Activated CD4-positive, alpha-beta T cell treated with anti-CD3 and anti-CD28 coated beads, Interleukin-10, Interleukin-2, amounts not matched to agents 100 ng/mL and 50 ng/mL, durations not matched to agents 16 hours and 8 hours (primary cell): Measurements from ENCODE around the gene KAT6B.

ENCODE experiments used
- DNase-seq: peaks from one replicate; pipeline ENCODE4 v3.0.0-alpha.2; 2020

KAT6B gene

DNA sequence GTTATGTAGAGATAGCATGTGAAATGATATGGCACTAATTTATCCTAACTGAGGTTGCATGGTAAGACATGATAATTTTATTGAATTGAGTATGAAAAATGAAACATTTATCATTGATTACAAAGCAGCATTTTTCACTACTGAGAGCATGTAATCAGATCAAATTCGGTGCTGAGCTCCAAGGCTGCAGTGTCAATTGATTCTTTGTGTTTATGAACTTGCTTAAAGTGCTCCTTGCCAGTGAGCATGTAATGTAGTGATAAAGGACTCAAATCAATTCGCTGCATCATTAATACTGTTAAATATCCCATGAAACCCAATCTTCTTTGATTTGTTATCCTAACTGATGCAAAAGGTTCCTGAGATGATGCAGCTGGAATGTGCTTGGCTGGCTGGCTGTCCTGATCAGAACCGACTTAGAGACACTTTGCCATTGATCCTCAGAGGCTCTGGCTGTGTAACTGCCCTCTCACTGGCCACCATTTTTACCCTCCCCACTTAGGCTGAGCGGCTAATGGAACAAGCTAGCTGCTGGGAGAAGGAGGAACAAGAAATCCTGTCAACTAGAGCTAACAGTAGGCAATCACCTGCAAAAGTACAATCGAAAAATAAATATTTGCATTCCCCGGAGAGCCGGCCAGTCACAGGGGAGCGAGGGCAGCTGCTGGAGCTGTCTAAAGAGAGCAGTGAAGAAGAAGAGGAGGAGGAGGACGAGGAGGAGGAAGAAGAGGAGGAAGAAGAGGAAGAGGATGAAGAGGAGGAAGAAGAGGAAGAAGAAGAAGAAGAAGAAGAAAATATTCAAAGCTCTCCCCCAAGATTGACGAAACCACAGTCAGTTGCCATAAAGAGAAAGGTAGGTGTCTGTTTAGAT is 195.2 kb downstream of the KAT6B start:
- no peak for DNase-seq

DNA sequence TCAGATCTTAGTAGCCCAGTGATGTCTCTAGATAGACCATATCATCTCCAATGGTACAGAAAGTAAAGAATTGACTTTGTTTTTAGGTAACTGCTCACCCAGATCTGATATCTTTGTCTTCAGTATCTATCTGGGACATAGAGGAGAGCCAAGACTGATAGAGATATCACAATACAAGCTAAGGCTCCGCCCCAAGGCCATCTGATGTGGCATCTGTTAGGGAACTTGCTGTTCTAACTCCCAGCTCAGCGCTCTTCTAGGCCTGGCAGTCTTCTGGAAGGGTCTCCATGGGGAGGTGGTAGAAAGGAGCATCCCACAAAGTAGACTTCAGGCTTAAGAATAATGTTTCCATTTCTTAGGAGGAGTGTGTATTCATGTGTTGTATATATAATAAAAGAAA is 196.7 kb downstream of the KAT6B start:
- DNase-seq, result no peak

DNA sequence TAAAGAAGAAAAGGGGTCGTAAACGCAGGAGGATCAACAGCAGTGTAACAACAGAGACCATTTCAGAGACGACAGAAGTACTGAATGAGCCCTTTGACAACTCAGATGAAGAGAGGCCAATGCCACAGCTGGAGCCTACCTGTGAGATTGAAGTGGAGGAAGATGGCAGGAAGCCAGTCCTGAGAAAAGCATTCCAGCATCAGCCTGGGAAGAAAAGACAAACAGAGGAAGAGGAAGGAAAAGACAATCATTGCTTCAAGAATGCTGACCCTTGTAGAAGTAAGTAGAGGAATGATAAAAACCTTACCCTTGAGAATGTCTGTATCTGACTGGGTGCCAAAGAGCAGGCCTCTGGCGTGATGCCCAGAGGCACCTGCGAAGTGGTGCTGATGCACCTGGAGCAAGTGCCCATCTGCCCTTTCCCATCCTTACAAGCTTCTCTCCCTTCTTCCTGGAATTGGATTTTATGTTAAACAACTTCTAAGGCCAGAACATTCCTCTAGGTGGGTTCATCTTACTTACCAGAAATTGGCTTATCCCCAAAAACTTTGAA is 198.6 kb downstream of the KAT6B start:
- DNase-seq, result no peak

DNA sequence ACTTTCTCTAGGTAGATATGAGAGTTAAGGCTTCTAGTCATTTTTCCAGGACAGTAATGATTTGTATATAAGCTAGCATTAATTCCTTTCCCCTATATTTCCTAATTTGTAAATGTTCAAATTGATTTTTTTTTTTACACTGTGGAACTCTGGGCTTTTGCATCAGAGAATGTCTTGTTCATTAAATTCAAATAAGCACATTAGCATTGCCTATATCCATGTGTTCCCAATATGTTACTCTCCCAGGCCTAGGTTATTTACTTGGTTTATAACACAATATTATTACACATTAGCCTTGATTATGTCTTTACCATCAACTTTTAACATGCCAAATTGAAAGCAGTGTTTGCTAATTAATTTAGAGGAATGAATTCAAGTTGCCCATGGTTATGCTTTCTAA is 201.6 kb downstream of the KAT6B start:
- no peak for DNase-seq

DNA sequence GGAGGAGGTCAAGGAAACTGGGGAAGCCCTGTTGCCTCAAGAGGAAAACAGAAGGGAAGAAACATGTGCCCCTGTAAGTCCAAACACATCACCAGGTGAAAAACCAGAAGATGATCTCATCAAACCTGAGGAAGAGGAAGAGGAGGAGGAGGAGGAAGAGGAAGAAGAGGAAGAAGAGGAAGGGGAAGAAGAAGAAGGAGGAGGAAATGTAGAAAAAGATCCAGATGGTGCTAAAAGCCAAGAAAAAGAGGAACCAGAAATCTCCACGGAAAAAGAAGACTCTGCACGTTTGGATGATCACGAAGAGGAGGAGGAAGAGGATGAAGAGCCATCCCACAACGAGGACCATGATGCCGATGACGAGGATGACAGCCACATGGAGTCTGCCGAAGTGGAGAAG is 202.3 kb downstream of the KAT6B start:
- no peak for DNase-seq

DNA sequence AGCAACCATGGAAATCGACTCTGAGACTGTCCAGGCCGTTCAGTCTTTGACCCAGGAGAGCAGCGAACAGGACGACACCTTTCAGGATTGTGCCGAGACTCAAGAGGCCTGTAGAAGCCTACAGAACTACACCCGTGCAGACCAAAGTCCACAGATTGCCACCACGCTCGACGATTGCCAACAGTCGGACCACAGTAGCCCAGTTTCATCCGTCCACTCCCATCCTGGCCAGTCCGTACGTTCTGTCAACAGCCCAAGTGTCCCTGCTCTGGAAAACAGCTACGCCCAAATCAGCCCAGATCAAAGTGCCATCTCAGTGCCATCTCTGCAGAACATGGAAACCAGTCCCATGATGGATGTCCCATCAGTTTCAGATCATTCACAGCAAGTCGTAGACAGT is 203.0 kb downstream of the KAT6B start:
- DNase-seq, result no peak

DNA sequence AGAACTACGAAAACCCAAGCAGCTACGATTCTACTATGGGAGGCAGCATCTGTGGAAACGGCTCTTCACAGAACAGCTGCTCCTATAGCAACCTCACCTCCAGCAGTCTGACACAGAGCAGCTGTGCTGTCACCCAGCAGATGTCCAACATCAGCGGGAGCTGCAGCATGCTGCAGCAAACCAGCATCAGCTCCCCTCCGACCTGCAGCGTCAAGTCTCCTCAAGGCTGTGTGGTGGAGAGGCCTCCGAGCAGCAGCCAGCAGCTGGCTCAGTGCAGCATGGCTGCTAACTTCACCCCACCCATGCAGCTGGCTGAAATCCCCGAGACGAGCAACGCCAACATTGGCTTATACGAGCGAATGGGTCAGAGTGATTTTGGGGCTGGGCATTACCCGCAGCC is 203.5 kb downstream of the KAT6B start:
- DNase-seq, result no peak

DNA sequence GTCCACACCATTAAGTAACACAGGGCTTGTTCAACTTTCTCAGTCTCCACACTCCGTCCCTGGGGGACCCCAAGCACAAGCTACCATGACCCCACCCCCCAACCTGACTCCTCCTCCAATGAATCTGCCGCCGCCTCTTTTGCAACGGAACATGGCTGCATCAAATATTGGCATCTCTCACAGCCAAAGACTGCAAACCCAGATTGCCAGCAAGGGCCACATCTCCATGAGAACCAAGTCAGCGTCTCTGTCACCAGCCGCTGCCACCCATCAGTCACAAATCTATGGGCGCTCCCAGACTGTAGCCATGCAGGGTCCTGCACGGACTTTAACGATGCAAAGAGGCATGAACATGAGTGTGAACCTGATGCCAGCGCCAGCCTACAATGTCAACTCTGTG is 204.0 kb downstream of the KAT6B start:
- no peak for DNase-seq

DNA sequence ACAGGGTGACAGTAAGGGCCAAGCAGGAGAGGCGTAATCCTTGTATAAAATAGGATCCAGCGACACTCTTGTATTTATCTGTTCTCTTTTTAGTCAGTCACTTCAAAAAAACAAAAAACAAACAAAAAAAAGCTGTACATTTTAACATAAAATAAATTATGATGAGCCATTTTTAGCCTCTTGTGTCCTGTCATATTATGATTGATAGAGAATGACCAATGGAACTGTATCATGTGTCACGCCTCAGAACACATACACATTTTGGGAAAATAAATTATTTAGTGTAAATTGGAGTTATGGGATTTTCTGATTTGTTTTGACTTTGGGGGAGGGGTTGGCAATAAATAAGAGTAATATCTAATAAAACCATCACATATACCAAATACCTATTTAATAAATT is 205.7 kb downstream of the KAT6B start:
- no peak for DNase-seq

DNA sequence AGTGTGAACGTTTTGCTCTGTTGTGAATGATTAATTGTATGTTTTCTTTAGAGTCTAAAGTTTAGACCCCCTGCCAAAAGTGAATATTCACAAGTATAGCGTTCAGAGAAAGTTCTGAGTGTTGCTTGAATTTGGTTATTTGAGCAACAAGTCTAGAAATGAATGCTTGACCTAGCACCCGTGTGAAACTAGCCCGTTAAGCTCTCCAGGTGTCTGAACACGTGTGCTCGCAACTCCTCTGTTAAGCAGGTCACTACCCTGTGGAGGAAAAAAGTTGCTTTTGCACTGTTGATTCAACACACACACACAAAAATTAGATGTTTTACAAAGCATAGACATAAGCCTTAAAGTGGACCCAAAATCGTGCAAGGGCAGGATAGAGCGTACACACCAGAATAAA is 206.4 kb downstream of the KAT6B start:
- no peak for DNase-seq

DNA sequence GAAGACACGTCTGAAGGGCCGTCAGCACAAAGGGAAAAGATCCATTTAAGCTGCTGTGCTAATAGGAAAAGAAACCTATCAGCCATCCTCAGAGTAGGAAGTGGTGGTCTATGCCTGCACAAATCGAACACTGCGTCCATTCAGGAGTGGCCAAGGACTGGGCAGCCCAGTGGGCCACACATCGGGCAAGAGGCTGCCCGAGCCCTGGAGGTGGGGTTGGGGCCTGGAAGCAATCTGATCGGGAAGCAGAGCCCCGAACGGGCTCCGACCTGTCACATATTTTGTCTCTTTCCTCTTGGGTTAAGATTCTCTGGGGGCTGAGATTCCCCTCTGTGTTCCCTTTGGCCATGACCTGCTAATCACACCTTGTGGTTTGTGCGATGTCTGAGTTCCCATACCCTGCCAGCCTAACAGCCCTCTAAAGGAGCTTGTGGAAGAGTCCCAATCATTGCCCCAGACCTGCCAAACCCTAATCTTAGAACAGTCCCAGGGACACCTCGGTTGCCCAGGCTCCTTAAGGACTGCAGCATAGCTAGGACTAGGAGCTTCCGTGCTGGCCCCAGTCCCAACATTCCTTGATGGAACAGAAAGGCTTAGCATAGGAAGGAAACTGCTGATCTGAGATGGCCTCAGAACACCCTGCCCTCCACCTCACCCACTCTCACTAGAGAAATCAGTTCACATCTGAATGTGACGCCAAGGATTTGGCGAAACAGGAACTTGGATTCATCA is 207.2 kb downstream of the KAT6B start:
- no peak for DNase-seq

DNA sequence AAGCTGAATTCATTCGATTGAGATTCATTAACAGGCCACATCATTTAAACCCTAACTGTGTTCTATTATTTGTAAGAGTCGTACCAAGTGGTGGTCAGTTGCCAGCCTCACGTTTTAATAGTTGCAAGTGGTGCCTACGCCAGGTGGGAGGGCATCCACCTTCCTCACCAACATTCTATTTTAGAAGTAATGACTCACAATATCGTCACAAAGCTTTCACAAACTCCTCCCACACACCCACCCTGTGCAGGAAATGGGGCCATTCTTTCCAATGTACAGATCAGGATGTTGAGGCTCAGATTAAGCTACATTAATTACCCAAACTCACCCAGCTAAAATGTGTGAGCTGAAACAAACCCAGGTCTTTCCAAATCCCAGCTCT is 207.7 kb downstream of the KAT6B start:
- peak; percentile 57 for DNase-seq

DNA sequence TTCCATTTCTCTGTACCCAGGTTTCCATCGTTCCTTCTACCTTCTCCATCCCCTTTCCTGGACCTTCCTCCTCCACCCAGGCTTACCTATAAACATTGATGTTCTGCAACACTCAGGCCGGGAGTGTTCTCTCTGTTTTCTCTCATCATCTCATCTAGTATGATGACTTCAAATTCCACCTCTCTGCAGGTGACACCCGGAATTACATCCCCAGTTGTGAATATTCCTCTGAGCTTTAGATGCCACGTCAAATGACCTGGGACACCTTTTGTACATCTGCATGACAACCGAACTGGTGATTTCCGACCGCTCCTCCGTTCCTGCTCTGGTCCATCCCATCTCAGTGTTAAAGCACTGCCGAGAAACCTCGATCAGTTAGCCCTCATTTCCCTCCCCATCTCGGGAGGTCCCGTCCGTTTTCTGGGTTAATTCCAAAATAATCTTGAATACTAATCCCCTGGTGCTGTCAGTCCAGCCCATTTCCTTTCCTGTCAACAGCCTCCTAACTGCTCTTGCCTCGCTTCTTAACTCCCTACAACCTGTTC is 208.4 kb downstream of the KAT6B start:
- DNase-seq, result no peak

DNA sequence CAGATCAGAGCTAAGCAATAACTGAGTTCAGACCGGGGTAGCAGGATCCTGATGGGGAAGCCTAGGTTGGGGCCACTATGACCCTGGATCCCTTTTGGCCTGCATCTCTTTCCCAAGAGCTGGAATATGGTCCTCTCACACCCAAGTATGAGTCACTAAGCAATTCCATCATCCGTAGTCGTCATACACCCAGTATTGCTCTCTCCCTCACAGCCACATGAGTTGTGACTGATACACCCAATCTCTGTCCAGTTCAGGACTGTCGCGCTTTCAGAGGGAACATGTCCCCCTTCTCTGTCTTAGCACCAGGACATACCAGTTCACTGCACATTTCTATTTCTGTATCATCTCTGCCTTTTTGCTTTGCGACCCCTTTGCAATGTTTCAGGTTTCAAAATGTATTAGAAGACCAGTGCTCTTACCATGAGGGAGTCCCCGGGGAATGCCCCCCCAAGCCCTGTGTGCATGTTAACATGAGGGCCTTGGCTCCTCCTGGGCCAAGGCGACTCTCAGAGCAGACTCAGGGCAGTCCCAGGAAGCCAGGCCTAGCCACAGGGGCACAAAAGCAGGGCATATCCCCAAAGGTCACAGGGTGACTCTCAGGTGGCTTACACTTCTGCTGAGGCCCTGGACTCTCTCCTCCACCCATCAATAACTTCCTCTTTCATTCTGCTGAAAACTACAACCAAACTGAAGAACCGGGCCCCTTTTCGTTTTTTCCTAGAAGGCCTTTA is 209.7 kb downstream of the KAT6B start:
- no peak for DNase-seq

DNA sequence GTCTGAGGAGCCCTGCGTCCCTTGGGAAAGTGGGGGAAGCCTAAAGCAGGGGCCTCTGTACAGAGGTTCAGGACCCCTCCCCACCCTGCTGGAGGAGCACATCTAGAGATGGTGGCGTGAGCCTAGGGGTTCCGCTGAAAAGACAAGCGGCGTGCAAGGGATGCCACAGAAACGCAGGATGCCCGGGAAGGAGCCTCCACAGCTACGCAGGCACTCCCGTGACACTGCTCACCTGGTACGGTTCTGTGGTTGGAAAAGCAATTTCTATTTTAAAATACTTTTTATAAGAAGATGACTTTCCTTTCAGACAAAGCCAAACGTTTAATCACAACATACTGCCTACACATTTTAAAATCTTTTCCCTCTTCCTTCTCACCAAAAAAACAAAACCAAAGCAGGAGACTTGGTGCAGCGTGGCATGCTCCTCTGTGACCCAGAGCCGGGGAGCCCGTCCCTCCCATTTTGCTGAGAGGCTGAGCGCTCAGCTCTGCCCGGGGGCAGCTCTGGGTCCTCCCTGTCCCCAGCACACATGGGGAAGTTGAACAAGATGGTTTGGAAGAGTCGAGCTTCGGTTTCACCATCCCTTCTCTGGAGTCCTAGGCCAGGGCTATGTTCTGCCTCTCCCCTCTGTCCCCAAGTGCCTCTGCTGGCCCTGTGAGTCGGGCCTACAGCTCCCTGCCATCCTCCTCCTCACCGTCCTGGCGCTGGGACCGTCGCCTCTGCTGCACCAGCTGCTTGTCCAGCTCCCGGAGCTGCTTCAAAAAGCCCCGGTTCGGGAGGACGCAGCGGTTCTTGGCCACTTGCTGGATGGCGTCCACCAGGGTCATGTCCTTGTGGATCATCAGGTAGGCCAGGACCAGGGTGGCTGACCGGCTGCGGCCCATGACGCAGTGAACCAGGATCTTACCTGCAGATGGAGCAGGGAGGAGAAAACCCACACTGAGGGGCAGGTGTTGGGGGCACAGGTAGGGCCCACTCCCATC is 211.1 kb downstream of the KAT6B start:
- DNase-seq, result no peak

DNA sequence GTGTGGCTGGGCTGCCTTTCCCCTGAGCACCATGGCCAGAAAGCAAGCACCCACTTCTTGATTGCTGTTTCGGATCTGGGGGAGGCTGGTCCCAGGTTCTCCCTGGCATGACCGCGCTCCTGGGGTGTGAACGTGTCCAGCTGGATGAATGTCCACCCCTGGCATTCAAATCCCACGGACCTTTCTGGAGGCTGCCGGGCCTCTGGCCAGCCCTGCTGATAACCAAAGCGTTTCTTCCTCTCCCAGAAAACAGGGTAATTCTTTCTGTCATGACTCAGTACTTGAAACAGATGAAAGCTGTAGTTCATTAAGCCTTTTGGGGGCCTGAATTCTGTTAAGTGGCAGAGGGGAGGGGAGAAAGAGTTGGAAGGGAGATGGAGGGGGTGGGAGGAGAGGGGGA is 211.9 kb downstream of the KAT6B start:
- DNase-seq, result no peak

DNA sequence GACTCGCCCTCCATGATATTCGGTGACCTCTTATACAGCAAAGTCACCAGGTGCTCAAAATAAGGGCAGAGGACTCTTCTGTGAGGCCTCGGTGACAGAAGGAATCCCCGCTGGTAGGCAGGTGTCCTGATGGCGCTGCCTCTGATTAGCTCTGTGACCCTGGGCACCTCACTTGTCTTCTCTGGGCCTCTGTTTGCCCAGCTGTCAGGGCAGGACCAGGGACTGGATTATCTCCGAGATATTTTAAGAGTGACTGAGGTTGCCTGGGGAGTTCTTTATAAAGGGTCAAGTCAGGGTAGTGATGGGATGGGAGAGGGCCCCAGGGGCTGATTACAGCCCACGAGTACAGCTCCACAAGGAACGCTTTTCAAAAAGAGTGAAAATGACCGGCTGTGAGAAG is 214.2 kb downstream of the KAT6B start:
- DNase-seq, result no peak

DNA sequence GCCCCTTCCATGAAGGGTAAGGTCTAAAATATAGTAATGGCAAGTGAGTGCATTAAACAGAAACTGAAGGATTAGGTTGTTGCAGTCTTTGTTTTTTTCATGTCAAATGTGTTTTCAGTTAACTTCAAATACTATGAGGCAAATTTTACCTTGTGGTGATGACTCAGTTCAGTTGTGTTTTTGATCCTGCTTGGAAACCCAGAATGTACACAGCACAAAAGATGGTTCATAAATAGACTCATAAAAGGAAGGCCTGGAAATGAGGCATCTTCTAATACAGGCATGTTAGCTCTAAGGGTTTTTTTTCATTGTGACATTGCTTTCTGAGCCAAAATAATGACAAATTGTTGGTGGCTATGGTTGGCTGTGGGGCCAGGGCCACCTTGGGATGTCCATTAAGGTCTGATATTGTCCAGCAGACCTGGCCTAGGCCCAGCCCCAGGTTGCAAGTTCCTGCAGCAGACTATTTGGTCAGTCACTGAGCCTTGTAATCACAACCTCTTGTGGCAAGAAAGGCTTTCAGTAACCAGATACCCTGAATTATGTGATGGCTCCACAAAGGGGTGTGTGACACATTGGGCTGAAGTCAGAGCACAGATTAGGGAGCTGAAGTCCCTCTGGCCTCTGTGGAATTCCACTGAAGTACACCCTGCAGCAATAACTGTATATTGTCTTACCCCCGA is 216.0 kb downstream of the KAT6B start:
- DNase-seq, result peak; percentile 69

DNA sequence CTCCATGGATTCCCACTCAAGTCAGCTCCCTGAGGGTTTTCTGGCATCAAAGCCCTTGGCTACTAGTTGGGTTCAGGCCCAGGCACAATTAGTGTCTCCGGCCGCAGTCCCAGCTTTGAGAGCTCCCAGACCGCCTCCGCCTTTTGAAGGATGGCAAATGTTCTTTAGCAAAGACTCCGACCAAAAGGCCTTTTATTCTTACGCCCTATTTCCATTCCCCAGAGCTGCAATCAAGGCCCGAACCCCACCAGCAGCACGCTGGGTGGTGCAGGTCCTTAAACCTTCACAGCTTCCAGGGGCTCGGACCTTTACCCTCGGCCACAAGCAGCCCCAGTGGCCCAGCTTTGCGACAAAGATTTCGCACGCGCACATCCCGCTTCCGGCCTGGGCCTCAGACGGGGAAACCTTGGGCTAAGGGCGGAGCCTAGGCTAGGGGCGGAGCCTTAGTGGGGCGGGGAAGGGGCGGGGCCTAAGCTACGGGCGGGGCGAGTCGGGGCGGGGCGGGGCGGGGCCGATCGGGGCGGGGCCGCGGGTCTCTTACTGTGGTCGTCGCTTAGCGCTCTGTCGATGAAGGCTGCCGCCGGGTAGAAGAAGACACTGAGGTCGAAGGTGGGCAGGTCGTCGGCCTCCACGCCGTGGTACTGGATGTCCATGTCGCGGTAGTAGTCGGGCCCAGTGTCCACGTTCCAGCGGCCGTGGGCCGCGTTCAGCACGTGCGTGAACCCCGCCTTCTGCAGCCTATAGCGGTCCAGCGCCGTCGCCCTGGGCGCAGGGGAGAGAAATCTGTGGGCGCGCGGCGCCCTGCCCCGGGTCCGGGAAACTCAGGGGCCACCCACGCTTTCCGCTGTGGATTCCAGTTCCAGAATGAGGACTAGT is 217.1 kb downstream of the KAT6B start:
- DNase-seq, result peak; percentile 74

DNA sequence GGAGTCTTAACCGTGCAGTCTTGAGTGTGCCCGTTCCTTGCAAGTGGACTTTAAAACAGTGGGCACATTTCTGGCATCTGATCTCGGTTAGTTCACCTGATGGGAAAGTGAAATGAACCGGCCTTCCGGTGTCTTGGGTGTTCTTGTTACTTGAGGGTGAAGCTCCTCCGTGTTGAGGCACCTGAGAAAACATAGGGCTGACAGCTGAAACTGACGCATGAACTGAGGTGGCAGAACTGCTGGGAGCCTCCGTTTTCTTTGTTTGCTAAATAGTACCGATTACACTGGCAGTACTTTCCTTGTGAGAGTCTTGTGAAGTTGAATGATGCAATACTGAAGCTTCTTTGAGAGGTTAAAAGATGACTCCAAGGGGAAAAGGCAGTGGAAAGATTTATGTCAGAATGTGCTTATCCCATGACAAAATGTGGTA is 222.3 kb downstream of the KAT6B start:
- DNase-seq, result peak; percentile 11
